NCI-H128 (cell line): ENCODE data around the gene TBL1Y.
"Not testable (repeated sequence)": the region's sequence is repeated elsewhere in the genome, so short reads cannot be mapped to it uniquely, and the experiment has no call there.

ENCODE experiments used
- DNase-seq: peaks from one replicate; lab custom pipeline; 2025; ENCODE audit not compliant: unreplicated experiment; lab: John Stamatoyannopoulos, UW

TBL1Y gene

DNA sequence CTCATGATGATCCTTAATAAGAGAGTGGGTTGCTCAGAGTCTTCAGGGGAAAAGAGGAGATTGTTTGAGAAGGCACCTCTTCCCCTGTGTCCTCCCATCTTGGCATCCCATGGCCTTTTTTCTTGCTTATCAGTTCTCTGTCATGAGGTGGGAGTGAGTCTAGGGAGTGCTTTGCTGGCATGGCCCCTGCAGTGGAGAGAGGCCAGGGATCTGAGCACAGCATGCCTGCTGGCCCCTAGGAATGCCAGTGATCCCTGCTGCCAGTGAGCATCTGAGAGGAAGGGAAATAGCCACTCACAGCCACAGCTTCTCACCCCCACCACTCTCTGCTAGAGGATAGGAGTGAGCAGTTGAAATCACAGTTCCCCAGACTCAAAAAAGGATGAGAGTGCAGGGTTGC is 168.2 kb downstream of the TBL1Y start:
- no peak for DNase-seq

DNA sequence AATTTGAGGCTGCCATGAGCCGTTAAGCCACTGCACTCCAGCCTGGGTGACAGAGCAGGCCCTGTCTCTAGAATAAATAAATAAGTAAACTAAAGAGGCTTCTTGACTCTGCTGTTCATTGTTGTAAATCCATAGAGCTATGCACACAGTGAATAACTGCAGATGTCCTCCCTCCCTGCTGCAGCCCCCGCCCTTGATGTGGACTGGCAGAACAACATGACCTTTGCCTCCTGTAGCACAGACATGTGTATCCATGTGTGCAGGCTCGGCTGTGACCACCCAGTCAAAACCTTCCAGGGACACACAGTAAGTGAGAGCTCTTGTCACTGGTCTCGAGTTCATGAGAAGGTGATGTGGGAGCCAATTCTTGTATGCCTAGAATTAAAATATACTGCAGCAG is 170.1 kb downstream of the TBL1Y start:
- DNase-seq = not testable (repeated sequence)

DNA sequence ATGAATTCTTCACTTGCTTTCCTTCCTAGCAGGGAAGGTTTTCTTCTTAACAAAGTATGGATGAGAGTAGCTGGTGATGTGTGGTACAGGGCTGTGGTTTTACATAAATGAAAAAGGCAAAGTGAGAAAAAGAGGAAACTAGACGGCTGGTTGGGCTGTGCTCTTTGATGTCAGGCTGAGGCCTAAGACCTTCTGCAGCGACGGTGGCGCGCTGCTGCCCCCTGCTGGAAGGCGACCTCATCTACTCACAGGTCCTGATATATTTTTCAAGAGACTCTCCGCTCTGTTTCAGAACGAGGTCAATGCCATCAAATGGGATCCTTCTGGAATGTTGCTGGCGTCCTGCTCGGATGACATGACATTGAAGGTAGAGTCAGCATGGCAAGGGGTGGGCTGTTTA is 175.1 kb downstream of the TBL1Y start:
- no peak for DNase-seq

DNA sequence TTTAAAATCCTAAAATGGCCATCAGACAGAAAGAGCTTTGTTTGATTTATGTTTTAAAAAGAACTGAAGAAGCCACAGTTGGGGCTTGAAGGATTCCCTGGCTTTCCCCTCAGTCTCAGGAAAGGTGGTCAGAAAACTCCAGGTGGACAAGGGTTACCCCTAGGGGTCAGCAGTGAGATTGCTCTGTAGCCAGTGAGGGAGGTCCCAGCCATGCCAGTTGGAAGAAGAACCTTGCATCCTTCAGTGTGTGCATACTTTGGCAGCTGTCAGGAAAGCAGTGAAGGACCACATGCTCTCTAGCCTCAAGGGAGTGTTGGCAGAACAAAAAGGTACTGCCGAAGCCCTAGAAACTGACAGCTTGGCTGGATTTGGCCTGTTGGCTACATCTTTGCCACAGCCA is 182.3 kb downstream of the TBL1Y start:
- DNase-seq = no peak

DNA sequence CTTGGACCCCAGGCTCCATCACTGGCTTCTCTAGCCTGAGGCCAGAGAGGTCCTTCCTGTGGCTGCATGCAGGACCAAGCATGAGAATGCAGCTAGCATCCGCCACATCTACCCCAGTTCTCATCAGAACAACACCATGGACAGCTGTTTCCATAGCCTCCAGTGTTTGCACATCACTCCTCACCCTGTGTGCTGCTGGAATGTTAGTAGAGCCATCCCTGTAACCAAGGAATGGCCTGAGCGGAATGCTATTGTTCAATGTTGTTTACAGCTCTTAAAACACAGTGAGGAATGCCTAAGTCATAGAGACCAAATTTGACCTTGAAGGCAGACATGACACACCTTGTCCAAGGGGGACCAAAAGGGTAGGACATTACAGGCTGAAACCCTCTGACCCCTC is 183.9 kb downstream of the TBL1Y start:
- DNase-seq = no peak

DNA sequence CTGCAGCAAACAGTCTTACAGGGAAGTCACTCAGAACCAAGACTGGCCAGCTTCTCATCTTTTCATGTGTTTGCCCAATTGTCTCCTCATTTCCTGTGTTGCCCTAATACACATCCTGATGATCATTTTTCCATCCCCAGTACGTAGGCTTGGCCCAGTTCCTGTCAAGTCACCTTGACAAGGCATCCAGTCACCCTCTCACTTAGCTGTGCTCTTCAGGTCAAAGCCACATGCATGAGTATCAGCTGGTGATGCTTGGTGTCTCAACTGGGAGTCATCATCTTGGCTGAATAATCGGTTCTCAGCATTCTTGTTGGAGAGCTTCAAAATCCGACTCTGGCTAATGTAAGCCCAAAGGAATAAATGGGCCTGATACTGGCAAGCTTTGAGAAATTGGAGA is 186.5 kb downstream of the TBL1Y start:
- no peak for DNase-seq

DNA sequence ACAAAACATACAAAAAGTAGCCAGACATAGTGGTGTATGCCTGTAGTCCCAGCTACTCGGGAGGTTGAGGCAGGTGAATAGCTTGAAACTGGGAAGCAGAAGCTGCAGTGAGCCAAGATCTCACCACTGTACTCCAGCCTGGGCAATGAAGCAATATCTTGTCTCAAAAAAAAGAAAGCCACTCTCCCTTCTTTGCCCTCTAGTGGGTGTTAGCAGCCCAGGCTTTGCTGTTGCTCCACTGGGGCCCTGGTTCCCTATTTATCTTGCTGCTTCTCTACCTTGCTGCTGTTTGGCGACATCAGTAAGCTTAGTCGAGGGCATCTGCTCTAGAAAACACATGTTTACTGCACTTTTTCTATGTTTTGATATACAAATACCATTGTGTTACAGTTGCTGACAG is 189.2 kb downstream of the TBL1Y start:
- no peak for DNase-seq

DNA sequence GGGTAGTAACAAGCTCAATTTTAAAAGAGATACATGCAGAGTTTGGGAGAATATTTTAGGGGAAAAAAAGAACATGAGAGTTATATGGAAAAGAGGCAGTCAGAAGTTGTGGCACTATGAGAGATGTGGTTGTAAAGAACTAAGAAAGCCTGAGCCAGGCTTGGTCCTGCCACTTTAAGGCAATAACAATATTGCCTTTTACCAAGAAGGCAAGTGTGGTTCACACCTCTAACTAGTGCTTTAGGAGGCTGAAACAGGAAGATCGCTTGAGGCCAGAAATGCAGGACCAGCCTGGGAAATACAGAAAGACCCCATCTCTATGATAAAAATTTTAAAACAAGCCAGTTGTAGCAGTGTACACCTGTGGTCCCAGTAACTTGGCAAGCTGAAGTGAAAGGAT is 192.2 kb downstream of the TBL1Y start:
- DNase-seq = no peak

DNA sequence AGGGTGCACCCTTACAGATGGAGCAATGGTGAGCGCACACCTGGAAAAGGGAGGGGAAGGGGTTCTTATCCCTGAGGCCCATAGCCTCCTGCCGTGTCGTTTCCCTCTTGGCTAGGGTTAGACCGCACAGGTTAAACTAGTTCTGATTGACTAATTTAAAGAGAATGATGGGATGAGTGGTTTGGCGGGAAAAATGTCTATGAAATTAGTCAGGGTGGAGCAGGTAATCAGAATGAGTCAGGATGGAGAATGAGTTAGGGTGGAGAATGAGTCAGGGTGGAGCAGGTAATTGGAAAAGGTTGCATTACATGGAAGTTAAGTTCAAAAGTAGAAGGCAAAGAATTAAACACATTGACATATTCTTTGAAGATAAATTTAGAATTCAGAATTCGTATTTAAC is 196.7 kb downstream of the TBL1Y start:
- DNase-seq = no peak

DNA sequence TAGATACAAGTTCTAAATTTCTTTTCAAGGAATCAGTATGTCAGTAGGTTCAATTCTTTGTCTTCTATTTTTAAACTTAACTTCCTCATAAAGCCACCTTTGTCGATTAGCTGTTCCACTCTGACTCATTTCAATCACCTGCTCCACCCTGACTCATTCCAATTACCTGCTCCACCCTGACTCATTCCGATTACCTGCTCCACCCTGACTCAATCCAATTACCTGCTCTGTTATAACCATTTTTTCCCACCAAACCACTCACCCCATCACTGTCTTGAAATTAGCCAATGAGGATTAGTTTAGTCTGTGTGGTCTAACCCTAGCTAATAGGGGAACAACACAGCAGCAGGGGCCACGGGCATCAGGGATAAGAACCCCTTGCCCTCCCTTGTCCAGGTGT is 199.6 kb downstream of the TBL1Y start:
- no peak for DNase-seq

DNA sequence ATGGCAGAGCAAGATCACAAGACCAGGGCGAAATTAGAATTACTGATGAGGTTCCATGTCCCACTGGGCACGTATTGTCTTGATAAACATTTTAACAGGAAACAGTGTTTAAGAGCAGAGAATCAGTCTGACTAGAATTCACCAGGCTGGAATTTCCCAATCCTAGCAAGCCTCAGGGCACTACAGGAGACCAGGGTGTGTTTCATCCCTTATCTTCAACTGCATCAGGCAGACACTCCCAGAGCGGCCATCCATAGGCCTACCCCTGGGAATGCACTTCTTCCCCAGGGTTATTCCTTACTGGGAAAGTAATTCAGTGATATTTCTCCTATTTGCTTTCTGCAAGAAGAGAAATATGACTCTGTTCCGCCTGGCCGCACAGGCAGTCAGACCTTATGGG is 205.4 kb downstream of the TBL1Y start:
- DNase-seq = no peak

DNA sequence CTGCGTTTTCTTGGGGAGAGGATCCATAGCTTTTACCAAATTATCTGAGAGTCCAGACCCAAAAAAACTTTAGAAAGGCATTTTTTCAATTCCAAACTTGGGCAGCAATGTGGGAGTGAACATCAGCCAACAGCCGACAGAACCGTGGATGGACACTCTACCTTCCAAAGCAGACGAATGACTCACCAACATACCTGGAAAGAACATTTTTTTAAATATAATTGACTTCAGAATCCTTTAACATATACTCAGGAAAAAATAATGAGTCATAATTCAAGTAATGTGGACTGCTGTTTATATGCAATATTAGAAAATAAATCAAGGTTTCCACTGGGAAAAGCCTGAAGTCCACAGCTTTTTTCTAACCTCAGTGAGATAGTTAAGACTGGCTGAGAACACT is 211.7 kb downstream of the TBL1Y start:
- no peak for DNase-seq

DNA sequence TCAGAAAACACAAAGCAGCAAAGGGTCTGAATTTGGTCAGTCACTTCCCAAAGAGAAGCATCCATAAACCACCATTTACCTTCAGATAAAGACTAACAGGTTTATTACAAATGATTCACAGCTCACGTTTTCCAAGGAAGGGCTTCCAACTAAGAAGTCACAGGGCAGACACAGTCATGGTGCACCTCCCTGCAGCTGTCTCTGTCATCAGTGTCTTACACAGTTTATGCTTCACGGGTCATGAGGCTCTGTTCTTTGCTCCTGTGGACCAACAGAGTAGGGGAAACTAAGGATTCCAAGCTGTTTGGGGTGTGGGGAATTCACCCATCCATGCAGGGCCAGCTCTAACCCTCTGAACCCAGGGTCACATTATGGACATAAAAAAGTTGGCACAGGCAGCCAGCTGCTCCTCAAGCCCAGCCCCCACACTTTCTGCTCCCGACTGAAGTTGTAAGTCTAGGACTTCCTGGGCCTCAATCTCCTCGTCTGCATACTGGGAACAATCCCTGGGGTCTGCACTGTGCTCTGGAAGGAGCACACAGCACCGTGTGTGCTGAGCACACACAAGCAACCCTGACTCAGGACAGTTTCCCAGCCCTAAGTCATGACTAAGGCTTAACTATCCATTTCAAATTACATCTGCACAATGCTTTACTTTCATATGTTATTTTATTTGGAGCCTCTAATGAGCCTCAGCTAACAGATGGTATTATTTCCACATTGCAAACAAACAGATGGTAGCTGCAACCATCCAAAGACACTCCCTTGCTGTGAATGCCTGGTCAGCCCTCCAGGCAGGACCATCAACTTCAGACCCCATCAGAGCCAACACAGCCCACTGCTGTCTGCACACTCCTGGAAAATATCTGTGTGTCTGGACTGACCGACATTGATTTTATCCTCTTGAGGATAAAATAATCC is 214.9 kb downstream of the TBL1Y start:
- no peak for DNase-seq

DNA sequence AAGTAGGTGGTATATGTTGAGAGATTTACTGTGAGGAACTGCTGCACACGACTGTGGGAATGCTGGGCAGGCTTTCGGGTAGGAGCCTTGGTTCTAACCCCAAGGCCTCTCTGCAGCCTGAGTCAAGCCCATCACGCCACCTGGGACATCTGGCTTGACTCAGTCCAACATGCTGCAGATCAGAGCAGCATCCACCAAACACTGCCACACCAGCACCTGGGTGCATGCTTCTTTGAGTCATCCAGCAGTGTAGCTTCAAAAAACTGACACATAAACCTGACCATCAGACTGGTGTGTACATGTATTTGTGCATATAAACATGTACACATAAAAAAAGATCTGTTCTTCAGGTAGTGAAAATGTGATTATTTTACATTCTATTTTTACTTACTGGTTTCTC is 217.7 kb downstream of the TBL1Y start:
- DNase-seq = no peak
